ENCODE results near the gene MYH15.

- TF ChIP-seq CTCF (IDR thresholded peaks at IDR 0.05 in 4 of 5, conservative IDR thresholded peaks at IDR 0.05 in 1 of 5) (no peak), POLR2A (IDR thresholded peaks at IDR 0.05) (no peak)
These were observed 51.2 kb downstream of the MYH15 start for GRCh38 chr3:108459225-108459624.

Measured in gastrocnemius medialis (tissue), 4 donors.